NCI-H128 (cell line): ENCODE results near the gene AGAP1.
A peak's percentile ranks its signal among the peaks of the same experiment; 100 is the strongest.

Source experiments
- DNase-seq: peaks from one replicate; lab custom pipeline; 2025; ENCODE audit not compliant: unreplicated experiment; lab: John Stamatoyannopoulos, UW

AGAP1 gene

GRCh38 chr2:235897992-235898391 lies 404.1 kb downstream of the AGAP1 start:
- DNase-seq: no peak

GRCh38 chr2:235898766-235899165 lies 404.9 kb downstream of the AGAP1 start:
- DNase-seq: no peak

GRCh38 chr2:235900631-235901030 lies 406.8 kb downstream of the AGAP1 start:
- DNase-seq: no peak

GRCh38 chr2:235901243-235901642 lies 407.4 kb downstream of the AGAP1 start:
- no peak for DNase-seq

GRCh38 chr2:235903782-235904584 lies 410.1 kb downstream of the AGAP1 start:
- DNase-seq: peak; percentile 9

- no peak for DNase-seq
Measured at GRCh38 chr2:235904585-235904931, 410.7 kb downstream of the AGAP1 start.

GRCh38 chr2:235908826-235909225 lies 415.0 kb downstream of the AGAP1 start:
- DNase-seq: no peak

- no peak for DNase-seq
Measured at GRCh38 chr2:235909358-235909757, 415.5 kb downstream of the AGAP1 start.

- no peak for DNase-seq
Measured at GRCh38 chr2:235910067-235910466, 416.2 kb downstream of the AGAP1 start.

GRCh38 chr2:235911125-235911524 lies 417.3 kb downstream of the AGAP1 start:
- no peak for DNase-seq

- no peak for DNase-seq
Measured at GRCh38 chr2:235911633-235912233, 417.9 kb downstream of the AGAP1 start.

- DNase-seq: no peak
Measured at GRCh38 chr2:235914756-235915155, 420.9 kb downstream of the AGAP1 start.

GRCh38 chr2:235917506-235917905 lies 423.7 kb downstream of the AGAP1 start:
- DNase-seq: peak; percentile 88

GRCh38 chr2:235918876-235919275 lies 425.0 kb downstream of the AGAP1 start:
- DNase-seq: no peak

GRCh38 chr2:235920216-235920865 lies 426.5 kb downstream of the AGAP1 start:
- DNase-seq: no peak

- no peak for DNase-seq
Measured at GRCh38 chr2:235921508-235922191, 427.8 kb downstream of the AGAP1 start.

- no peak for DNase-seq
Measured at GRCh38 chr2:235922839-235923238, 429.0 kb downstream of the AGAP1 start.

GRCh38 chr2:235923859-235924674 lies 430.2 kb downstream of the AGAP1 start:
- no peak for DNase-seq

- DNase-seq: no peak
Measured at GRCh38 chr2:235924675-235925063, 430.8 kb downstream of the AGAP1 start.

- no peak for DNase-seq
Measured at GRCh38 chr2:235925250-235925919, 431.5 kb downstream of the AGAP1 start.
